IPS DF 6.9 (cell line): ENCODE data around the gene ATF5.
"Not testable (repeated sequence)": the region's sequence is repeated elsewhere in the genome, so short reads cannot be mapped to it uniquely, and the experiment has no call there.

Experiments
- DNase-seq: peaks from one replicate; pipeline ENCODE4 v3.0.0-alpha.2; 2013; ENCODE audit warnings: low read depth, low spot score
- H3K27ac ChIP-seq: one replicate; pipeline ENCODE4 v1.5.1; 2013; ENCODE audit warnings: low read length, control low read depth
- H3K27me3 ChIP-seq: 2 replicates; pipeline ENCODE4 v1.6.1; 2013; ENCODE audit warnings: mild to moderate bottlenecking, low read length; ENCODE audit not compliant: control insufficient read depth, insufficient read depth
- H3K36me3 ChIP-seq: 2 replicates; pipeline ENCODE4 v1.6.1; 2013; ENCODE audit warnings: low read length; ENCODE audit not compliant: control insufficient read depth, insufficient read depth
- H3K4me1 ChIP-seq: 2 replicates; pipeline ENCODE4 v1.6.1; 2013; ENCODE audit warnings: low read length; ENCODE audit not compliant: control insufficient read depth, insufficient read depth
- H3K4me3 ChIP-seq: 2 replicates; pipeline ENCODE4 v1.5.1; 2013; ENCODE audit warnings: mild to moderate bottlenecking, low read length
- H3K9me3 ChIP-seq: 2 replicates; pipeline ENCODE4 v1.6.1; 2013; ENCODE audit warnings: low read length, inconsistent platforms; ENCODE audit not compliant: control insufficient read depth, insufficient read depth
- WGBS: extraction: QIAGEN DNeasy Blood & Tissue Kit; methylation state at CpG from one replicate; pipeline ENCODE4 v1.1.7; 2013; ENCODE audit warnings: mixed read lengths, missing lambda C conversion rate; ENCODE audit not compliant: insufficient read length, insufficient coverage; 5-methylcytosine and 5-hydroxymethylcytosine counted together

The ATF5 gene

GRCh38 chr19:49924004-49924880, 4.8 kb upstream of the ATF5 start:
- Histone ChIP-seq H3K9me3 (no peaks in the 10 kb centered on the region), H3K4me3 (no peak overlapping the region), H3K27ac (no peak overlapping the region), H3K4me1 (peaks cover 7% of the 10 kb centered on the region; the same call in 1 of the 2 replicates), H3K36me3 (peaks cover 36% of the 10 kb centered on the region), H3K27me3 (no peaks in the 10 kb centered on the region)
- no peak for DNase-seq
- no CpG with 5 or more reads among the region's 25 CpGs for WGBS

GRCh38 chr19:49924881-49925210, 4.2 kb upstream of the ATF5 start:
- H3K27ac ChIP-seq, H3K4me1 ChIP-seq, DNase-seq, H3K4me3 ChIP-seq, H3K9me3 ChIP-seq, H3K27me3 ChIP-seq: not testable (repeated sequence)
- peaks cover 36% of the 10 kb centered on the region for H3K36me3 ChIP-seq
- no CpG with 5 or more reads among the region's 13 CpGs for WGBS

- H3K27ac ChIP-seq, result no peak overlapping the region
- WGBS, result no CpG with 5 or more reads among the region's 5 CpGs
- H3K4me3 ChIP-seq, result no peak overlapping the region
These were observed 3.5 kb upstream of the ATF5 start for GRCh38 chr19:49925486-49925885.

GRCh38 chr19:49926515-49926914, 2.5 kb upstream of the ATF5 start:
- no CpG with 5 or more reads among the region's 10 CpGs for WGBS
- Histone ChIP-seq H3K36me3 (peaks cover 33% of the 10 kb centered on the region), H3K4me3 (no peak overlapping the region), H3K9me3 (no peaks in the 10 kb centered on the region), H3K27me3 (no peaks in the 10 kb centered on the region), H3K4me1 (peaks cover 9% of the 10 kb centered on the region; the same call in 1 of the 2 replicates), H3K27ac (no peak overlapping the region)
- no peak for DNase-seq

More at GRCh38 chr19:49925486-49925885, 3.5 kb upstream of the ATF5 start:
- peaks cover 7% of the 10 kb centered on the region; the same call in 1 of the 2 replicates for H3K4me1 ChIP-seq
- no peaks in the 10 kb centered on the region for H3K9me3 ChIP-seq
- no peak for DNase-seq
- H3K36me3 ChIP-seq, result peaks cover 34% of the 10 kb centered on the region
- no peaks in the 10 kb centered on the region for H3K27me3 ChIP-seq

- no peaks in the 10 kb centered on the region for H3K27me3 ChIP-seq
- no CpG with 5 or more reads among the region's 14 CpGs for WGBS
- H3K9me3 ChIP-seq, result no peaks in the 10 kb centered on the region
- no peak overlapping the region for H3K4me3 ChIP-seq
- DNase-seq, result no peak
- H3K36me3 ChIP-seq, result peaks cover 31% of the 10 kb centered on the region
- peaks cover 7% of the 10 kb centered on the region; the same call in 1 of the 2 replicates for H3K4me1 ChIP-seq
- H3K27ac ChIP-seq, result no peak overlapping the region
These were observed 1.3 kb upstream of the ATF5 start for GRCh38 chr19:49927526-49928264.

- Histone ChIP-seq H3K9me3 (no peaks in the 10 kb centered on the region), H3K27me3 (no peaks in the 10 kb centered on the region), H3K27ac (no peak overlapping the region), H3K4me1 (peaks cover 5% of the 10 kb centered on the region; the same call in 1 of the 2 replicates), H3K36me3 (peaks cover 12% of the 10 kb centered on the region), H3K4me3 (peak overlapping the region; percentile 52; the same call in 1 of the 2 replicates)
- WGBS, result no CpG with 5 or more reads among the region's 43 CpGs
- DNase-seq, result peak; percentile 88
These were observed 842 bp downstream of the ATF5 start for GRCh38 chr19:49929611-49930482.

- Histone ChIP-seq H3K36me3 (peaks cover 10% of the 10 kb centered on the region), H3K4me3 (peak overlapping the region; percentile 0; the same call in 1 of the 2 replicates), H3K9me3 (no peaks in the 10 kb centered on the region), H3K27me3 (no peaks in the 10 kb centered on the region), H3K4me1 (peaks cover 5% of the 10 kb centered on the region; the same call in 1 of the 2 replicates), H3K27ac (no peak overlapping the region)
- no peak for DNase-seq
- no CpG with 5 or more reads among the region's 15 CpGs for WGBS
These were observed 1.5 kb downstream of the ATF5 start for GRCh38 chr19:49930483-49931011.

GRCh38 chr19:49931293-49932040, 2.5 kb downstream of the ATF5 start:
- no CpG with 5 or more reads among the region's 7 CpGs for WGBS
- no peaks in the 10 kb centered on the region for H3K9me3 ChIP-seq
- peaks cover 9% of the 10 kb centered on the region for H3K36me3 ChIP-seq
- H3K27ac ChIP-seq, result no peak overlapping the region
- H3K27me3 ChIP-seq, result no peaks in the 10 kb centered on the region
- no peak overlapping the region for H3K4me3 ChIP-seq
- no peak for DNase-seq
- peaks cover 5% of the 10 kb centered on the region; the same call in 1 of the 2 replicates for H3K4me1 ChIP-seq

GRCh38 chr19:49932041-49932451, 3.0 kb downstream of the ATF5 start:
- no CpG with 5 or more reads among the region's 5 CpGs for WGBS
- no peak overlapping the region for H3K4me3 ChIP-seq
- H3K27me3 ChIP-seq, result no peaks in the 10 kb centered on the region
- H3K36me3 ChIP-seq, result peaks cover 8% of the 10 kb centered on the region
- no peak overlapping the region for H3K27ac ChIP-seq
- H3K9me3 ChIP-seq, result no peaks in the 10 kb centered on the region
- peaks cover 5% of the 10 kb centered on the region; the same call in 1 of the 2 replicates for H3K4me1 ChIP-seq
- no peak for DNase-seq
